Measurements from ENCODE around the gene JADE3. TPM values are rescaled to one million over a fixed set of nuclear protein-coding genes. Genes with fewer than 3 reads are reported as not detected.

The JADE3 gene
- 1.6 and 1.7 TPM in 2 replicates for total RNA-seq

DNA sequence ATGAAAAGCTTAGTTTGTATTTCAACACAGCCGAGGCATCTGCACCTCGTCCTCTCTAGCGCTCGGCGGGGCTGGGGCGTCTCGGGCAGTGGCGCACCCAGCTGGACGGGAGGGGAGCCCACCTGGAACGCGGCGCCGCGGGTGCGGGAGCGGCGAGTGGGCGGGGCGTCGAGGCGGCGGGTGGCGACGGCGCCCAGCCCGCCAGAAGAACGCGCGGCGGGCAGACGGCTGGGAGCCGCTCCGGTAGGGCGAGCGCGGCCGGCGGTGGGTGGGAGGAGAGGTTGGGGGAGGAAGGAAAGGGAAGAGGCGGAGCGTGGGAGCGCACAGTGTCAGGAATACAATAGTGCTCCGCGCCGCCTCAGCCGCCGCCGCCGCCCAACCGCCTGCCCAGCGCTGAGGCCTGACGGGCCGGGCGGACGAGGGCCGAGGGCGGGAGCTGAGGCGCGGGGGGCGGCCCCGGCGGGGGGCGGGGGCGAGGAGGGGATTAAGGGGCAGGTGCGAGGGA is at the start of gene JADE3:
JADE3 (plus strand) TSS at position 324 of the 505 bp plus-strand sequence. CDS start 72,474 bp downstream, outside the sequence.

DNA sequence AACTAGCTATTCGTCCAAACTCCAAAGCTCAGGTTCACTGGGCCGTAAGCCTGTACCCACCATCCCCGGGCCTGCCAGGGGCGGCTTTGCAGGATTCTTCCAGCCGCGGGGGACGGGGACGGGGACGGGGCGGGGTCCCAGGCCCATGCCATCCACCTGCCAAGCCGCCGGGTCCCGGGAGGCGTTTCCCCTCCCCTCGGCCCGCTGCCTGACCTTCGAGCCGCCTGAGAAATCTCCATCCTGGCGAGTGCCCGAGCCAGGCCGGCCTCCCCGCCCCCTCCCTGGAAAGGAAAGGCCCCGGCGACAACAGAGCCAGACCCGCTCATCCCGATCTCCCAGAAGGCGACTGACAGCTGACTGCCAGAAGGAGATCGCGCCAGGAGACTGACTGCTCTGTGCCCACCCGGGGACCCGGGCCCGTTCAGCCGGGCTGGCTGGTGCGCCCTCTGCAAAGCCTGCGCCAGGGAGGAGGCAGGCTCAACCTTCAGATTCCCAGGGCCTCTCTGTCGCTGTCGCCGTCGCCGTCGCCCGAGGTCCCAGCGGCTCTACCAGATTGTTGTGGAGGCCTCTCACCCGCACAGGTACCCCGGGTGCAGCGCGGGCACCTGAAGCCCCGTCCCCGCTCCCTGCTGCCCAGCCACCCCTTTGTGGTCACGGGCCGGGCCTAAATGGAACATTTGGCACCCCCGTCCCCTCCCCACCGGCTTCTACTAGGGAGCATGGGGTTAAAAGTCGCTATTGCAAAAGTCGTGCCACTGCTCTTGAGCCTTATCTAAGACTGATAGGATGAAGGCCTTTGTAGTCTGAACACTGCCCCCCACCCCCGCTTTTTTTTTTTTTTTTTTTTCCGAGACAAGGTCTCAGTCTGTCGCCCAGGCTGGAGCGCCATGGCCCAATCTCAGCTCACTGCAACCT is 166.2 kb downstream of the JADE3 start, which contains the start of gene RGN:
RGN (plus strand) TSS at position 315 of the 915 bp plus-strand sequence. CDS start 2,702 bp downstream, outside the sequence.

Other genes starting within 250 kb of the JADE3 start
- gene SLC9A7, start 153.3 kb upstream of the JADE3 start, total RNA-seq: 13.1 and 17.2 TPM in 2 replicates
- gene RP2, start 75.4 kb upstream of the JADE3 start, total RNA-seq: 7.4 and 12.4 TPM in 2 replicates
- 1.0 and 1.5 TPM in 2 replicates for gene RGN, start 166.0 kb downstream of the JADE3 start, total RNA-seq
- gene NDUFB11, start 232.3 kb downstream of the JADE3 start, total RNA-seq: 77.3 and 82.5 TPM in 2 replicates
- gene RBM10, start 232.8 kb downstream of the JADE3 start, total RNA-seq: 54.7 and 60.7 TPM in 2 replicates